Muscle layer of duodenum (tissue), 2 donors: Measurements from ENCODE around the gene ZNF628.
"Not testable (repeated sequence)": the region's sequence is repeated elsewhere in the genome, so short reads cannot be mapped to it uniquely, and the experiment has no call there.

Experiments
- H3K27ac ChIP-seq: one replicate; pipeline ENCODE4 v1.7.0; 2013; ENCODE audit warnings: mild to moderate bottlenecking, low read length
- H3K27me3 ChIP-seq: one replicate; pipeline ENCODE4 v1.7.0; 2013; ENCODE audit warnings: low read depth, mild to moderate bottlenecking, control low read depth, low read length
- H3K36me3 ChIP-seq, 2 donors: one replicate each; pipeline ENCODE4 v1.7.0; 2013; ENCODE audit warnings: low read length in 2 of 2, control low read depth in 1 of 2, mild to moderate bottlenecking in 1 of 2; ENCODE audit not compliant: insufficient read depth in 2 of 2, control insufficient read depth in 1 of 2
- H3K4me1 ChIP-seq, 2 donors: one replicate each; pipeline ENCODE4 v1.7.0; 2013; ENCODE audit warnings: low read length in 2 of 2, mild to moderate bottlenecking in 2 of 2, control low read depth in 1 of 2, moderate library complexity in 1 of 2; ENCODE audit not compliant: insufficient read depth in 2 of 2, control insufficient read depth in 1 of 2
- H3K4me3 ChIP-seq, 2 donors: one replicate each; pipeline ENCODE4 v1.7.0; 2013; ENCODE audit warnings: low read length in 2 of 2, low read depth in 1 of 2, mild to moderate bottlenecking in 1 of 2
- H3K9me3 ChIP-seq, 2 donors: one replicate each; pipeline ENCODE4 v1.7.0; 2013; ENCODE audit warnings: low read length in 2 of 2, control low read depth in 1 of 2, mild to moderate bottlenecking in 1 of 2; ENCODE audit not compliant: control insufficient read depth in 1 of 2
- donor health status: healthy.

The ZNF628 gene

DNA sequence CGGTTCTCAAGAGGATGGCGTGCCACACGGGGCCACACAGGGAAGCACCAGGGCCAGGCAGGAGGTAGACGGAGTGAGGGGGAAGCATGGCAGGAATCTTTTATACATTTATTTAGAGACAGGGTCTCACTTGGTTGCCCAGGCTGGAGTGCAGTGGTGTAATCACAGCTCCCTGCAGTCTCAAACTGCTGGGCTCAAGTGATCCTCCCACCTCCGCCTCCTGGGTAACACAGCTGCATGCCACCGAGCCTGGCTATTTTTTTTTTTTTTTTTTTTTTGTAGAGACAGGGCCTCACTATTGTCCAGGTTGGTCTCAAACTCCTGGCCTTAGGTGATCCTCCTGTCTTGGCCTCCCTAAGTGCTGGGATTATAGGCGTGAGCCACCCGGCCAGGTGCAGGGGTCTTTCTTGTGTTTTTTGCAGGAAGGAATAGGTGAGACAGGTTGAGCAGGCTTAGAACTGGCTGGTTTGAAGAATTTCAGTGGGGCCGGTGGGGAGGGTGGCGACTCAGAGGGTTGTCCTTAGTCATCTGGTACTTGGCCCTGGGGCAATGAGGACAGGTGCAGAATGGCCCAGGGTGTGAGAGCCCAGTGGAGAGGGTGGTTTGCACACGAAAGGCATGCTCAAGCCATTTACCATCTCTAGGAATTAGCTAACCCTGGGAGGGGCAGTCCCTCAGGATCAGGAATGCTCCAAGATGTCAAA lies 19.4 kb downstream of the ZNF628 start:
- peaks cover 0 to 19% of the 10 kb centered on the region in 2 donors for H3K36me3 ChIP-seq
- no peaks in the 10 kb centered on the region for H3K9me3 ChIP-seq
- peaks cover 0 to 31% of the 10 kb centered on the region in 2 donors for H3K4me1 ChIP-seq
- no peaks in the 10 kb centered on the region for H3K27me3 ChIP-seq
- no peak overlapping the region for H3K27ac ChIP-seq
- H3K4me3 ChIP-seq, result no peak overlapping the region

DNA sequence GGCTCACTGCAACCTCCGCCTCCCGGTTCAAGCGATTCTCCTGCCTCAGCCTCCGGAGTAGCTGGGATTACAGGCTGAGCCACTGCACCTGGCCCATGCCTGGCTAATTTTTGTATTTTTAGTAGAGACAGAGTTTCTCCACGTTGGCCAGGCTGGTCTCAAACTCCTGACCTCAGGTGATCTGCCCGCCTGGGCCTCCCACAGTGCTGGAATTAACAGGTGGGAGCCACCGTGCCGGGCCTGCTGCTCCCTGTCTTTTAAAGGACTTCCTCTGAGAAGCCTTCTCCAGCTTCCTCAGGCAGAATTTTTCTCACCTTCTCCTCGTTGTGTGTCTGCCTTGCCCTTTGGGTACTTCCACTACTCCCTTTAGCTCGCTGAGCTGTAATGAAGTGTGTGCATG lies 20.4 kb downstream of the ZNF628 start:
- H3K9me3 ChIP-seq, H3K27ac ChIP-seq, H3K4me3 ChIP-seq, H3K27me3 ChIP-seq: not testable (repeated sequence)
- Histone ChIP-seq H3K36me3 (peaks cover 0 to 29% of the 10 kb centered on the region in 2 donors), H3K4me1 (peaks cover 0 to 21% of the 10 kb centered on the region in 2 donors)

DNA sequence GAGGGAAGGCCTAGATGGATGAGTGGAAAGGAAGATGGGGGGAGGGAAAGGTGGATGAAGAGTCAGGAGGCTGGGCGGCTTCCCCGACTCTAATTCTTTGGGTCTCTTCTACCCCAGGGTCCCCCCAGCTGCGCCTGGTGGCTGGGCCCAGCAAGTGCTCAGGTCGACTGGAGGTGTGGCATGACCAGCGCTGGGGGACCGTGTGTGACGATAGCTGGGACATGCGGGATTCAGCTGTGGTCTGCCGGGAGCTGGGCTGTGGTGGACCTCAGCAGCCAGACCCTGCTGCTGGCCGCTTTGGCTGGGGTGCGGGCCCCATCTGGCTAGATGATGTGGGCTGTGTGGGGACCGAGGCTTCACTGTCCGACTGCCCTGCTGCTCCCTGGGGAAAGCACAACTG lies 21.3 kb downstream of the ZNF628 start:
- Histone ChIP-seq H3K27ac (no peak overlapping the region), H3K4me3 (no peak overlapping the region), H3K27me3 (no peaks in the 10 kb centered on the region), H3K4me1 (peaks cover 0 to 12% of the 10 kb centered on the region in 2 donors), H3K9me3 (no peaks in the 10 kb centered on the region), H3K36me3 (peaks cover 0 to 34% of the 10 kb centered on the region in 2 donors)

DNA sequence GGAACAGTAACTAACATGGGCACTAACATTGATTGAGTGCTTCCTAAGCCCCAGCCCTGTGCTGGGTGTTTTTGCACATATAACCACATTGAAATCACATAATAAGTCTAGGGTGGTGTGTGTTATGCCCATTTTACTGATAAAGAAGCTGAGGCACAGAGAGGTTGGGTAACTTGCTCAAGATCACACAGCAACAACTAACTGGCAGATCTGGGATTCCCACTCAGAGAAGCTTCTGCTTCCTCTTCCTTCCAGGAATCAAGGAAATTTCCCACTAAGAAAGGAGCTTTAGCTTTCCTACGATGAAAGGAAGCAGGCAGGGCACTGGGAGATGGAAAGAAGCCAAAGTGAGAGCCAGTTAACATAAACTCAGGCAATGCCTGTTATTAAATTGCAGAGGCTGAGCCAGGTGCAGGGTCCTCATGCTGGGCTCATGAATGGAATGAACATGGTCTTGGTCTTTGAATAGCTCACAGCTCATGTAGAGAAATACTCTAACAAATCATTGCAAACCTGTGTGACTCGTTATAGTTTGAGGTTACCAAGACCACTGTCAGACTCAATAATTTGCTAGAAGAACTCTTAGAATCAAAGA lies 21.9 kb downstream of the ZNF628 start:
- Histone ChIP-seq H3K27ac (no peak overlapping the region), H3K4me3 (no peak overlapping the region), H3K27me3 (no peaks in the 10 kb centered on the region)

DNA sequence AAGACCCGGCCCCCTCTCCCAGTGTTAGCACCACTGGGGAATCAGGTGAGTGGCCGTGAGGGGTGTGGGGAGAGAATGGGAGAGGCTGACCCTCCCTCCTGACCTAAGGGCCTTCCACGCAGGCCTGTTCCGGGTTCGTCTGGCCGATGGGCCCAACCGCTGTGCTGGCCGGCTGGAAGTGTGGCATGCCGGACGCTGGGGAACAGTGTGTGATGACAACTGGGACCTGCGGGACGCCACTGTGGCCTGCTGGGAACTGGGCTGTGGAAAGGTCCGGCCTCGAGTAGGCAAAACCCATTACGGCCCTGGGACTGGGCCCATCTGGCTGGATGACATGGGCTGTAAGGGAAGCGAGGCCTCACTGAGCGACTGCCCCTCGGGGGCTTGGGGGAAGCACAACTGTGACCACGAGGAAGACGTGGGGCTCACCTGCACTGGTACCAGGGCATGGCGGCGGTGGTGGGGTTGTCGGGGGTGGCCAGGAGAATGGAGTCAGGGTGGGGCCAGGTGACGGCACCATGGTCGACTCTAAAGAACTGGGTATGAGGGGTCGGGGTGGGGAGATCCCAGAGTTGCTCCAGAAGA lies 24.0 kb downstream of the ZNF628 start:
- H3K27me3 ChIP-seq, result no peaks in the 10 kb centered on the region
- no peaks in the 10 kb centered on the region for H3K9me3 ChIP-seq
- no peak overlapping the region for H3K4me3 ChIP-seq
- no peak overlapping the region for H3K27ac ChIP-seq
- peaks cover 0 to 9% of the 10 kb centered on the region in 2 donors for H3K4me1 ChIP-seq
- peaks cover 0 to 38% of the 10 kb centered on the region in 2 donors for H3K36me3 ChIP-seq

More for the DNA sequence above, 21.9 kb downstream of the ZNF628 start:
- peaks cover 0 to 34% of the 10 kb centered on the region in 2 donors for H3K36me3 ChIP-seq
- no peaks in the 10 kb centered on the region for H3K9me3 ChIP-seq
- peaks cover 0 to 8% of the 10 kb centered on the region in 2 donors for H3K4me1 ChIP-seq

DNA sequence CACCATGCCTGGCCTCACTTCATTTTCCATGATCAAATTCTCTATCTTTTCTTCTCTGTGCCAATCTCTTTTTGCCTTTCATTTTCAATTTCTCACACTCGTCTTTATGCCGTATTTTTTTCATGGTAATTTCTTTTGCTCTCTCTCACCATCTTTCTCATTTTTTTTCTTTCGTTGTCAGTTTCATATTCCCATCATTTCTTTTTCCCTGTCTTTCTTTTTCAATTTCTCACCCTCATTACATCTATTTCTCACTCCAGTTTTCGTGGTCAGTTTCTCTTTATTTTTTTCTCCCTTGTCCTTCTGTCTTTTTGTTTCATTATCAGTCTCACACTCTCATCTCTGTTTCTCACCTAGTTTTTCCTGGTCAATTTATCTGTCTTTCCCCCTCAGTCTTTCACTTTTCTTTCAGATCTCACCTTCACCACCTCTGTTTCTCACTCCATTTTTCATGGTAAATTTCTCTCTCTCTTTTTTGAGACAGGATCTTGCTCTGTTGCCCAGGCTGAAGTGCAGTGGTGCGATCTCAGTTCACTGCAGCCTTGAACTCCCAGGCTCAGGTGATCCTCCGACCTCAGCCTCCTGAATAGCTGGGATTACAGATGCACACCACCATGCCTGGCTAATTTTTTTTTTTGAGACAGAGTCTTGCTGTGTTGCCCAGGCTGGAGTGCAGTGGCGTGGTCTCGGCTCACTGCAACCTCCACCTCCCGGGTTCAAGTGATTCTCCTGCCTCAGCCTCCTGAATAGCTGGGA lies 26.0 kb downstream of the ZNF628 start:
- H3K27me3 ChIP-seq, result no peaks in the 10 kb centered on the region
- H3K4me1 ChIP-seq, result peaks cover 0 to 9% of the 10 kb centered on the region in 2 donors
- no peaks in the 10 kb centered on the region for H3K9me3 ChIP-seq
- no peak overlapping the region for H3K4me3 ChIP-seq
- H3K36me3 ChIP-seq, result peaks cover 0 to 38% of the 10 kb centered on the region in 2 donors
- no peak overlapping the region for H3K27ac ChIP-seq

DNA sequence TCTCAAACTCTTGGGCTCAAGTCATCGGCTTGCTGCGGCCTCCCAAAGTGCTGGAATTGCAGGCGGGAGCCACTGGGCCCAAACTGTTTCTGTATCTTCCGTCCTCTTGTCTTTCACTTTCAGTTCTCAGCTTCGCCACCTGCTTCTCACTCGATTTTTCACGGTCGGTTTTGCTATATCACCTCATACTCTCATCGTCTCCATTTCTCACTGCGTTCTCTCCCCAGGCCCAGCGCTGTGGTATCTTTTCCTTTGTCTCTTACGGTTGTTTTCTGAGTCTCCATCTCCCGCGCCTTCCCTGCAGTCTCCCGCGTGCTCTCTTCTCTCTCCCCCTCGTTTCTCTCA lies 26.7 kb downstream of the ZNF628 start:
- Histone ChIP-seq H3K4me1 (peaks cover 0 to 7% of the 10 kb centered on the region in 2 donors), H3K36me3 (peaks cover 0 to 38% of the 10 kb centered on the region in 2 donors), H3K27ac (no peak overlapping the region), H3K27me3 (no peaks in the 10 kb centered on the region), H3K9me3 (no peaks in the 10 kb centered on the region), H3K4me3 (peak overlapping the region in 1 of 2 donors; percentile 60)

DNA sequence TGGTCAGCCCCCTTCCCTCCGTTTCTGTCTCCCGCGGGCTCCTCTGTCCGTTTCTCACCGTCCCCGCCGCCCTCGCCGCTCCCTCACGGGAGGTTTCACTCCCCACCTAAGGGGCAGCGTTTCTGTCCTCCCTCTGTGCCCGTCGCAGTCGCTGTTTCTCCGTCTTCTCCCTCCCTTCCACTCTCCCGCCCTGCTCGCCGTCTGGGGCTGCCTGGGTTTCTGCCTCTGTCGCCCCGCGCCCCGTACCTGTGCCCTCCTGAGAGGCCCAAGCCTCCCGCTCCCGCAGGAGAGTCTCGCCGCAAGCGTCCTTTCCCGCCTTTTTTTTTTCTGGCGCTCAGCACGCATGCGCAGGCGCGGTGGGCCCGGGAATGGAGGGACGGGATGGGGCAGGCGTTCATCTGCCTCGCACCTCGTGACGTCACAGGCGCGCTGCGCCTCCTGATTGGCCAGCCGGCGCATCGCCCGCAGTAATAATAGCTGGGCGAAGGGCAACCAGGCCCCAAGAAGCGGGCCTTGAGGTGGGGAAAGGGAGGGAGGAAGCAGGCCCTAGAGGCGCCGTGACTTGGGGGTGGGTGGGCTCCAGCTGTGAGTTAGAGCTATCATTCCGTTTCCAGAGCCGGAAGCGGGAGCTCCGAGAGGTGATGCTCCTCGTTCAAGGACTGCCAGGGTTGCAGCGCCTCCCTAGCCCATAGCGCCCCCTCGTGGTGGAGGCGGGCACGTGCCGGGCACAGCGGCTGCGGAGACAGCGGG lies 27.3 kb downstream of the ZNF628 start:
- H3K9me3 ChIP-seq, result no peaks in the 10 kb centered on the region
- peaks cover 0 to 6% of the 10 kb centered on the region in 2 donors for H3K4me1 ChIP-seq
- H3K4me3 ChIP-seq, result peak overlapping the region; percentile 39 to 60
- peaks cover 0 to 37% of the 10 kb centered on the region in 2 donors for H3K36me3 ChIP-seq
- H3K27me3 ChIP-seq, result no peaks in the 10 kb centered on the region
- no peak overlapping the region for H3K27ac ChIP-seq

DNA sequence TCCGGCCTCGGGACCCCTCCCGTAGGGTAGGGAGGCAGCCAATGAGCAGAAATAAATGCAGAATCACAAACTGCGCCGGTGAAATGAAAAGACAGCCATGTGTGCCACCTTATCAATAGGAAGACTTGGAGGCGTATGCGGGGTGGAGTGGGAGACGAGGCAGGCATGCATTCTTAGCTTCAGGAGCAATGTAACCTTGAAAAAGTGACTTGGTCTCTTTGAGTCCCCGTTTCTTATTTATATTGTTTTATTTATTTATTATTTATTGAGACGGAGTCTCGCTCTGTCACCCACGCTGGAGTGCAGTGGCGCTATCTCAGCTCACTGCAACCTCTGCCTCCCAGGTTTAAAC lies 27.8 kb downstream of the ZNF628 start:
- Histone ChIP-seq H3K27ac (no peak overlapping the region), H3K9me3 (no peaks in the 10 kb centered on the region), H3K4me1 (peaks cover 0 to 6% of the 10 kb centered on the region in 2 donors), H3K36me3 (peaks cover 0 to 31% of the 10 kb centered on the region in 2 donors), H3K4me3 (peak overlapping the region in 1 of 2 donors; percentile 60), H3K27me3 (no peaks in the 10 kb centered on the region)

DNA sequence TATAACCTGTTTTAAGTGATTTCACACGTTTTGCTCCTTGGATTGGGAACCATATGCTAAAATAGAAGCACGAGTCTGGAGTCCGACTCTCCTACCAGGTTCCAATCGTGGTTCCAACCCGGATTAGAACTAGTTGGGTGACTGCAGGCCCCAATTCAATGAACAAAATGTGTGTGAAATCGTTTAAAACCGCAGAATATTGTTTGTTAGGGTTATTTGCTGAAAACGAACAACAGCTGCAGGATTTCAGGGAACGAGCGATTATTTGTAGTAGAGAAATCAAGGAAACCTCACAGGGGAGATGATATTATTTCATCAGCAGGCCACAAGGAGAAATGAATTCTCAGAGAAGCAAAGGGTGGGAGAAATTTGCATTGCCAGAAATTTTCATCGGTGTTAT lies 28.6 kb downstream of the ZNF628 start:
- no peak overlapping the region for H3K4me3 ChIP-seq
- peaks cover 0 to 6% of the 10 kb centered on the region in 2 donors for H3K4me1 ChIP-seq
- H3K27ac ChIP-seq, result no peak overlapping the region
- H3K9me3 ChIP-seq, result no peaks in the 10 kb centered on the region
- H3K36me3 ChIP-seq, result peaks cover 0 to 28% of the 10 kb centered on the region in 2 donors
- H3K27me3 ChIP-seq, result no peaks in the 10 kb centered on the region
